Mammary epithelial cell (primary cell): ENCODE data around the gene LMOD1.

Experiments
- EZH2 ChIP-seq: IDR thresholded peaks from 2 replicates; pipeline ENCODE4 v1.6.1; 2012; ENCODE audit warnings: low read length, inconsistent platforms, borderline replicate concordance
- TF ChIP-seq, protein P1 (sequence below), 2 donors: IDR thresholded peaks in 1 of 2; conservative IDR thresholded peaks in 1 of 2; 2 replicates each; pipeline ENCODE4 v1.5.1; 2011 to 2012; ENCODE audit warnings: inconsistent platforms in 2 of 2, low read length in 2 of 2, mild to moderate bottlenecking in 2 of 2, control low read depth in 1 of 2, low read depth in 1 of 2; ENCODE audit not compliant: insufficient read depth in 1 of 2; ENCODE audit errors: extremely low read depth in 1 of 2

DNA sequence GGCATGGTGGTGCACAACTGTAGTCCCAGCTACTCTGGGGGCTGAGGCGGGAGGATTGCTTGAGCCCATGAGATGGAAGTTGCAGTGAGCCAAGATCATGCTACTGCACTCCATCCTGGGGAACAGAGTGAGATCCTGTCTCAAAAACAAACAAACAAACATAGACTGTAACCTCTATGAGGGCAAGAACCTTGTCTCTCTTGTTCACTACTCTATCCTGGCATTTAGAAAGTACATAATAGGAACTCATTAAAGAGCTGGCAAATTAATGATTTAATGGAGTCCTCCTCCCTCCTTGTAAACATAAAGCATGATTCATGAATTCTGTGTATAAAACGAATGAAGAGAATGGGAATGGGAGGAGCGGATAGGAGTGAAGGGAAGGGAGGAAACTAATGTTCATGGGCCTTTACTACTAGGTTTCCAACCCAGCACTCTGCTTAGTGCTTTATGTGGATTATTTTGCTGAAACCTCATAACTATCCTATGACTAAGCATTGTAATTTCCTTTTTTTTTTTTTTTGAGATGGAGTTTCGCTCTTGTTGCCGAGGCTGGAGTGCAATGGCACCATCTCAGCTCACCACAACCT, 8.6 kb downstream of the LMOD1 start:
- TF ChIP-seq, protein P1, sequence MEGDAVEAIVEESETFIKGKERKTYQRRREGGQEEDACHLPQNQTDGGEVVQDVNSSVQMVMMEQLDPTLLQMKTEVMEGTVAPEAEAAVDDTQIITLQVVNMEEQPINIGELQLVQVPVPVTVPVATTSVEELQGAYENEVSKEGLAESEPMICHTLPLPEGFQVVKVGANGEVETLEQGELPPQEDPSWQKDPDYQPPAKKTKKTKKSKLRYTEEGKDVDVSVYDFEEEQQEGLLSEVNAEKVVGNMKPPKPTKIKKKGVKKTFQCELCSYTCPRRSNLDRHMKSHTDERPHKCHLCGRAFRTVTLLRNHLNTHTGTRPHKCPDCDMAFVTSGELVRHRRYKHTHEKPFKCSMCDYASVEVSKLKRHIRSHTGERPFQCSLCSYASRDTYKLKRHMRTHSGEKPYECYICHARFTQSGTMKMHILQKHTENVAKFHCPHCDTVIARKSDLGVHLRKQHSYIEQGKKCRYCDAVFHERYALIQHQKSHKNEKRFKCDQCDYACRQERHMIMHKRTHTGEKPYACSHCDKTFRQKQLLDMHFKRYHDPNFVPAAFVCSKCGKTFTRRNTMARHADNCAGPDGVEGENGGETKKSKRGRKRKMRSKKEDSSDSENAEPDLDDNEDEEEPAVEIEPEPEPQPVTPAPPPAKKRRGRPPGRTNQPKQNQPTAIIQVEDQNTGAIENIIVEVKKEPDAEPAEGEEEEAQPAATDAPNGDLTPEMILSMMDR (conservative IDR thresholded peaks at IDR 0.05 in 1 of 2, IDR thresholded peaks at IDR 0.05 in 1 of 2; ENCODE audit: extremely low read depth in 1 of 2, insufficient read depth in 1 of 2, low read depth in 1 of 2, low read length in 2 of 2) = no peak
- TF ChIP-seq EZH2 = no peak
